Measurements from ENCODE around the gene GPR152. TPM values are rescaled to one million over a fixed set of nuclear protein-coding genes. Genes with fewer than 3 reads are reported as not detected.

GPR152 gene
- total and polyA plus RNA-seq, 2 of the 8 experiments (the other 6 are each of a cell fraction or from before 2014, with no cell fraction given) = not detected

GRCh38 chr11:67483831-67484665 lies 31.5 kb upstream of the GPR152 start:
- Histone ChIP-seq H3K4me2 (ENCODE audit: insufficient read depth in 1 of 2, low read depth in 2 of 2, low read length in 2 of 2) (peak overlapping the region; percentile 54 to 70; a peak in 3 of 4 replicates), H4K20me1 (replicated peaks in 1 of 2; ENCODE audit: control insufficient read depth in 1 of 2, insufficient read depth in 2 of 2, low read length in 2 of 2) (peaks cover 0 to 5% of the 10 kb centered on the region in 2 experiments), H3K4me1 (replicated peaks in 1 of 4; ENCODE audit: control insufficient read depth in 3 of 4, insufficient read depth in 4 of 4, low read length in 3 of 4) (peaks cover 0 to 3% (median 3%) of the 10 kb centered on the region in 4 experiments; a peak in 3 of 7 replicates), H3K23me2 (ENCODE audit: low read depth, low read length) (no peaks in the 10 kb centered on the region), H2BK120ac (replicated peaks; ENCODE audit: low read depth, low read length) (no peak overlapping the region), H3K27ac (ENCODE audit: low read depth, low read length) (no peak overlapping the region), H3K27me3 (replicated peaks in 1 of 4; ENCODE audit: control insufficient read depth in 3 of 4, extremely low read depth in 1 of 4, insufficient read depth in 3 of 4, low read length in 3 of 4) (peaks cover 0 to 10% (median 9%) of the 10 kb centered on the region in 4 experiments; a peak in 6 of 7 replicates), H3K4ac (replicated peaks; ENCODE audit: insufficient read length, low read depth, low read length) (no peak overlapping the region), H3K18ac (ENCODE audit: extremely low read depth, low read length) (no peak overlapping the region), H3K79me2 (ENCODE audit: control insufficient read depth in 1 of 2, insufficient read depth in 2 of 2, low read length in 2 of 2) (no peaks in the 10 kb centered on the region), H3K4me3 (ENCODE audit: extremely low read depth in 1 of 4, insufficient read depth in 2 of 4, low read depth in 3 of 4, low read length in 4 of 4) (peak overlapping the region in 2 of 4 experiments; percentile 23 to 60; a peak in 5 of 8 replicates), H4K8ac (ENCODE audit: extremely low read depth, insufficient read depth, low read length) (no peak overlapping the region), H4K5ac (ENCODE audit: insufficient read length, low read depth, low read length) (no peak overlapping the region), H2BK12ac (ENCODE audit: low read depth, low read length) (no peak overlapping the region), H2AK5ac (ENCODE audit: low read depth, low read length) (no peak overlapping the region; the same call in 1 of the 2 replicates), H3K9me3 (ENCODE audit: insufficient read depth in 2 of 2, low read depth in 1 of 2, low read length in 1 of 2) (no peaks in the 10 kb centered on the region), H3K23ac (ENCODE audit: insufficient read length) (no peak overlapping the region), H3K79me1 (ENCODE audit: low read depth, low read length) (no peaks in the 10 kb centered on the region), H2BK15ac (ENCODE audit: low read length) (no peak overlapping the region; the same call in 1 of the 2 replicates), H2BK5ac (ENCODE audit: low read depth, low read length) (no peak overlapping the region), H2BK20ac (ENCODE audit: low read length) (no peak overlapping the region), H3K36me3 (ENCODE audit: control insufficient read depth in 2 of 4, insufficient read depth in 4 of 4, low read length in 3 of 4) (peaks cover 0 to 3% (median 0%) of the 10 kb centered on the region in 4 experiments; a peak in 1 of 8 replicates), H4K91ac (replicated peaks; ENCODE audit: insufficient read length, low read length) (peak overlapping the region; percentile 35), H3K9ac (replicated peaks in 1 of 4; ENCODE audit: extremely low read depth in 1 of 4, low read depth in 3 of 4, low read length in 3 of 4) (no peak overlapping the region), H2AFZ (ENCODE audit: low read length) (no peak overlapping the region), H3K14ac (ENCODE audit: insufficient read length) (no peak overlapping the region), H3K56ac (replicated peaks; ENCODE audit: insufficient read length, low read depth, low read length) (no peak overlapping the region)
- DNase-seq (ENCODE audit: low read depth in 1 of 2, low spot score in 2 of 2) (no peak), FAIRE-seq (no peak)
- TF ChIP-seq CBX5 (IDR thresholded peaks at IDR 0.05; ENCODE audit: low read depth, low read length) = no peak
- TF ChIP-seq EP300 (IDR thresholded peaks at IDR 0.05; ENCODE audit: borderline replicate concordance in 1 of 2, low read depth in 2 of 2, low read length in 2 of 2) = no peak
- no peak for TF ChIP-seq JUN (IDR thresholded peaks at IDR 0.05; ENCODE audit: low read depth, low read length)
- TF ChIP-seq SIRT6 (IDR thresholded peaks at IDR 0.05; ENCODE audit: low read length) = no peak
- no peak for TF ChIP-seq SP2 (IDR thresholded peaks at IDR 0.05; ENCODE audit: low read length)
- no peak for TF ChIP-seq YY1 (IDR thresholded peaks at IDR 0.05; ENCODE audit: low read depth, low read length)
- WGBS, 2 experiments (ENCODE audit: extremely low coverage in 1 of 2, insufficient coverage in 1 of 2, insufficient read length in 1 of 2, insufficient replicate concordance in 2 of 2, low coverage in 1 of 2, low lambda C conversion rate in 2 of 2, missing lambda C conversion rate in 1 of 2) = 83% methylated on average over 16 of the region's 16 CpGs; no CpG with 5 or more reads in 1 of the 2 experiments
- ChIA-PET CTCF (ENCODE audit: partially characterized antibody) (interaction anchor here (1.0 to 1.4 kb wide), 2 partner anchors 10 to 138 kb away, joined by 3 read pairs; no protein-coding TSS in a partner anchor), POLR2A (ENCODE audit: partially characterized antibody) (interaction anchor here (0.7 to 2.1 kb wide), 4 partner anchors 11 to 88 kb away, joined by 3 to 7 read pairs (median 4); partner anchors contain the start of genes PPP1CA and TMEM134)

All from H1 (cell line).